ENCODE data around the gene GIGYF2.

The GIGYF2 gene

DNA sequence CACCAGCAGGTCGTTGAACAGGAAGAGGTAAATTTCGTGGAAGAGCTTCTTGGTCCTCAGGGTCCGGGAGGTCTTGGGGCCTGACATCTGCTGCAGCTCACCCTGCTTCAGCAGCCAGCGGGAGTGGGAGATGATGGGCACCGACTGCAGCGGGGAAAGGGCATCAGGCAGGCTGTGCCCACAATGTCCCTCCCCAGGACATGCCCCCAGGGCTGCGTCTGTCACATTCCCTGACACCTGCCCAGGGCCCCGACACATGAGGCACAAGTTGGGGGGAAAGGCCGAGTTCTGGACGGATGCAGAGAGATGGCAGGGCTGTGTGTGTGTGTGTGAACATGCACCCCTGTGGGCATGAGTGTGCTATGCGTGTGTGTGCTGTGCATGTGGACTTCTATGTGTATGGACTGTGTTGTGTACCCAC, 186.9 kb downstream of the GIGYF2 start:
- no peak for DNase-seq

DNA sequence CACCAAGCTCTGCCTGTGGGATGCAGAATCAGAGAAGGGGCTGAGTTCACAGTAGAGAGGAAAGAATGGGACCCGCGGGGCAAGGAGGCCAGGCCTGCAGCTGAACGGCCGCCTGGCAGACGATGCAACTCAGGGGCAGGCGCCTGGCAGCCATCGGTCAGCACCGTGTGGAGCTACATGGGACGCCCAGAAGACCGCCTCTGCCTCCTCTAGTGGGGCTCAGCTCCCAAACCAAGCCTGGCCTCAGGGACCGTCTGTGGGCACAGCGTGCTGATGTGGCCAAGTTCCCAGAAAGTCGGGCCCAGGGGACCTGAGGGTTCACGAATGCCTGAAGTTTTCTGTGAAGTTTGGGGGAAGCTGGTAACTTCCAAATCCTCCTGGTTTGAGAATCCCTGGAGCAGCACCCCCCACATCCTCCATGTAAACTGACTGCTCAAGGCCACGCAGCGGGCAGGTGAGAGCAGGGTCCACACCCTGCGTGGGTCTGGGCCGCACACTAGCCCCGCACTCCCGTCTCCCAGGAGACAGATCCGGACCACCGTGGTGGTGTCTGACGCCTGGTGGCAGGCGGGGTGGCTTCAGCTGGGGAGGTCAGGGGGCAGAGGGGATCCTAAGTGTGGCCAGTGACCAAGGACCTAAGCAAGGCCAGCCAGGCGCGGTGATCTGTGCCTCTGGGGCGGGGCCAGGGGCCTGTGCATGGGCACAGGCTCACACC, 187.6 kb downstream of the GIGYF2 start:
- DNase-seq: no peak

DNA sequence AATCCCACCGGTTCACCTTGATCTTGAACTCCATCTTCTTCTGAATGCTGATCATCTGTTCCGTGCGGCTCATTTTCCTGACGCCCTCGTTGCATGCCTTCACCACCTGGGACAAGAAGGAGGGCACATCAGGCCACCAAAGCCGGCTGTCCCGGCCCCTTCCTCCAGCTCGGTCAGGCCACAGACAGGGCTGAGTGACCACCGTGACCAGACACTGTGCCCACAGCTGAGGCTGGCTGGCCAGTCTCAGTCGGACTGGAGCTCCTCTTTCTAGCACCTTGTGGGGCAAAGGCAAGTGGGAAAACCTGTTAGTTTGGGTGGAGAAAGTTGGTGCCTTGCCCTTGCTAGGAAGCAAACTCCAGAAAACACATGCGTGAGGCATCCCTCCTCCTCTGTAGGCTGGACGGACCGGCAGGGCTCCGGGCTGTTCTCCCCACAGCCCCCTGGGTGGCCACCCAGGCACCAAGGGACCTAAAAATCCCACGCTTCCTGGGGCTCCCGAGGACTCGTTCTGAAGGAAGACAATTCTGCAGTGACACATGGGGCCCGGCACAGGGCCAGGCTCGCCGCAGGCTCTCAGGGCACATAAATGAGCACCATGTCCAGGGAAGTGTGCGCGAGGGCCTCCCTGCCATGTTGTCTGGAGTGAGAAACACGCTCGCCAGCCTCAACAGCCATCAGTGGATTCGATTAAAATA, 188.3 kb downstream of the GIGYF2 start:
- no peak for DNase-seq

DNA sequence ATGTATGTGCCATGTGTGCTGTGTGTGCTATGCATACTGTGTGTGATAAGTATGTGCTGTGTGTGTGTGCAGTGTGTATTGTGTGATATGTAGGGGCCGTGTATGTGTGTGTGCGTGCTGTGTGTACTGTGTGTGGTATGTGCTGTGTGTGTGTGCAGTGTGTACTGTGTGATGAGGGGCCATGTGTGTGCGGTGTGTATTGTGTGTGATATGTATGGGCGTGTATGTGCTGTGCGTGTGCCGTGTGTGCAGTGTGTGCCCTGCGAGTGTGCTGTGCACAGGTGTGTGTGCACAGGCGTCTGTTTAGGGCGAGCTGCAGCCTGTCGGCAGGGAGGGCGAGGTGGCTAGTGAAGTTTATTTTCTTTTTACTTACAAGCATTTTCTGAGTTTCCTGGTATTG, 189.0 kb downstream of the GIGYF2 start:
- no peak for DNase-seq

DNA sequence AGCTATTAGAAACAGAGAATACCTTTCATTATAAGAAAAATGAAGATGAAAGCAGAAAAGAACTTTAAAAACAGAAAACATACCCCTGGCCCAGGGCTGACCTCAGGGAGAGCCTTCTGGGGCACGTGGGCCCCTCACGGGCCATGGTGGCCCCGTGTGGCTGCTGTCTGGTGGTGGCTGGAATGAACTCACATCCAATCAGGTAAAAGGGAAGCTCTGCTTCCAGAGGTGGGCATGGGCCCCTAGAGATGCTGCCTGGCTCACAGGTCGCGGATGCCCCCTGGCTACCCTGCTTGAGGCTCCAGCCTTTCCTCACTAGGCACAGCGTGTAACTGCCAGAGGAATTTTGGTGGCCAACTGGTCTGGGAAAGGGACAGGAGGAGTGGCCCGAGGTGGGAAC, 189.5 kb downstream of the GIGYF2 start:
- DNase-seq: no peak

DNA sequence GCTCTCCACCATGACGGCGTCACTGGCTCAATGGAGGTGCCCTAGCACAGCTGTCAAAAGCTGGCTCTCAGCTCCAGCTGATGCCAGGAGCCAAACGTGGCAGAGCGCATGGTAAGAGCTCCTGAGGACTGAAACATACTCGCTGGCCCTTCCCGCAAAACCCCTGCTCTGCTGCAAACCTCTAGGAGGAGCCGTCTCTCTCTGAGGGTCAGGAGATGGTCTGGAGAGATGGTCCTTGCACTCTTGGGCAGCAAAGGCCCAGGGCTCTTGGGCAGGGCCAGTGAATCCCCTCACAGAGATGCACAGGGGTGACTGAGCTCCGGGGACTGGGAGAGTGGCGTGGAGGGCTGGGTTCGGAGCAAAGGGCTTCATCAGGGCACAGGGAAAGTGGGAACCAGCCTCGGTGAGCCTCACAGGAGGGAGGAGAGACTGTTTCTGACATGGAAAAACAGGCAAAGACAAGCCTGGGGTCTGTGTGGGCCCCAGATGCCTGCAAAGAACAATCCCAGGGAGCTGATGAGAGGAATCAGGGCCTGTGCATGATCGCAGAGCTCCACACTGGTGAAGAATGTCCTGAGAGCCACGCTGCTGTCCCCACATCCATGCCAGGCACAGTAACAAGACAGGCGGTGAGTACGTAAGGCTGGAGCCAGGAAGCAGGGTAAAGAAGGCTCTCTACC, 190.2 kb downstream of the GIGYF2 start:
- no peak for DNase-seq

DNA sequence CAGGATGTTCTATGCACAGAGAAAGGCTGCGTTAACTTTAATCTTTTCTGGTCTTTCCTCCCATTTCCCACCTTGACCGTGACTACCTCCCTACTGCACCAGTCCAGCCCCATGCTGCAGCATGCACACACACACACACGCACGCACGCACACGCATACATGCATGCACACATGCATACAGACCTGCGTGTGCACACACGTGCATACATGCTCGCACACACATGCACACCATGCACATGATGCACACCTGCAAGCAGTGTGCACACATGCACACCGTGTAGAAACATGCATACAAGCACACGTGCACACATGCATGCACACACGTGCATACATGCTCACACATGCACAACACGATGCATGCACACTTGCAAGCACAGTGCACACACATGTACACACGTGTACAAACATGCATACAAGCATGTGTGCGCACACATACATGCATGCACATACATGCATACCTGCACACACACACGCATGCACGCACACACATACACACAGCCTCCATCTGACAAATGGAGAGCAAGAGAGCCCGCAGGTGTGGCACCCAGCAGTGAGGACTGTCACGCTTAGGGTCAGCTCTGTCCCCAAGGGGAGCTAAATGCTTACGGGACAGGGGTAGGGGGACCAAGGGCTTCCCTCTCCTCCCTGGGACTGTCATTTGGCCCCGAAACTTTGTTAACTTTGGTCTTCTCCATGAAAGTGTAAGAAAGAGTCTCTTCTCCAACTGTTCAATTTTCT, 191.1 kb downstream of the GIGYF2 start:
- DNase-seq: no peak

DNA sequence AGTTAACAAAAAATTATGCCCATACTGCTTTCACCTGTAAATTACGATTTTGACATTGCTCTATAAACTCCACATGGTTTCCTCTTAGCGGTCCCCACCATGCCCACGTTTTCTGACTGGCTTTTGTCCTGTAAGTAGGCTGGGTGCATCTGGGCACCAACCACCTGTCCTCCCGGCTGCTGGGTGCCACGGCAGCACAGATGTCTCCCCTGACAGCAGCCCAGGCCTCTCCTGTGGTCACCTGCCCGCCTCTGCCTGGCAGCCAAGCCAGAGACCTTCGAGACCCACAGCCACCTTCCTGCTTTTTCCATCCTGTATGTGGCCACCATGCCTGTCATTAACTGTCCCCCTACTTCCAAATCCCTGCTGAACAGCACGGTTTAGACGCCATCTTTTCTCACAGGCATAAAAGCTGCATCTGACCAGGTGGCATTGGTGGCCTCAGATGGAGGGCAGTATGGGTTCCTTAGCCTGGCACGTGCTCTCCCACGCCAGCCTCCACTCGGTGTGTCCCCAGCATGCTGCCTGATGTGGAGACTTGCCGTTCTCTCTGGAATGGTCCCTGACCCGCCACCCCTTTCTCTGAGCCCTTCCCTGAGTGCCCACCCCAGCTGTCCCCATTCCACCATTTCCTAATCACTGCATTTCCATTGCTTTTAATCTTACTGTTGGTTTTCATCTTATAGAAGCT, 191.9 kb downstream of the GIGYF2 start:
- no peak for DNase-seq

DNA sequence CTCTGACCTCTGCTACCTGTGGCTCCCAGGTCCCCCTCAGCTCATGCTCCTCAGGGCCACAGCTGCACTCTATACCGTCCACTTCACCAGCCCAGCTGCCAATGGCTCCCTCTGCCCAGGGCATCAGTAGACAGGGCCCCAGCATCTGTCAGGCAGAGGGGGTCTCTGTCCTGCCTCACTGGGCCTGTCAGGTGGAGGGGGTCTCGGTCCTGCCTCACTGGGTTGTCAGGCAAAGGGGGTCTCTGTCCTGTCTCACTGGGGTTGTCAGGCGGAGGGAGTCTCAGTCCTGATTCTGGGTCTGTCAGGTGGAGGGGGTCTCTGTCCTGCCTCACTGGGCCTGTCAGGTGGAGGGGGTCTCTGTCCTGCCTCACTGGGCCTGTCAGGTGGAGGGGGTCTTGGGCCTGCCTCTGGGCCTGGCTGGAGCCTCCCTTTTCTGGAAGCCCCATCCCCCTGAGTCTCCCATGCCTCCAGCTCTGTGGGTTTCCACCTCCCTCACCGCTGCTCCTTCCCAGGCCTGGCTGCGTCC, 192.8 kb downstream of the GIGYF2 start:
- no peak for DNase-seq

DNA sequence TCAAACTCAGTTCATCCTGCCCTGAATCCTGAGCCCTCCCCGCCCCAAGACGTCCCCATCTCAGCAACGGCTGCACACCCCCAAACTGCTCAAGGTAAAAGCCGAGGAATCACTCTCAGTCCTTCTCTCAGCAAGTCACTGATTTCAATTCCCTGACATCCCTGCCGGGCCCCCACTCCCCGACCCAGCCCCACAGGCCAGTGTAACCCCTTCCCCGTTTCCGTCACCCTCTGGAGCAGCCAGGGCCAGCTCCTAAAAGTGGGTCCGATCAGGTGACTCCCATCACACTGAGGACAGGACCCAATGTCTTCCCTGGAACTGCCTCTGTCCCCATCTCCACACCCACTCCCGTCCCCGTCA, 193.4 kb downstream of the GIGYF2 start:
- DNase-seq: no peak

DNA sequence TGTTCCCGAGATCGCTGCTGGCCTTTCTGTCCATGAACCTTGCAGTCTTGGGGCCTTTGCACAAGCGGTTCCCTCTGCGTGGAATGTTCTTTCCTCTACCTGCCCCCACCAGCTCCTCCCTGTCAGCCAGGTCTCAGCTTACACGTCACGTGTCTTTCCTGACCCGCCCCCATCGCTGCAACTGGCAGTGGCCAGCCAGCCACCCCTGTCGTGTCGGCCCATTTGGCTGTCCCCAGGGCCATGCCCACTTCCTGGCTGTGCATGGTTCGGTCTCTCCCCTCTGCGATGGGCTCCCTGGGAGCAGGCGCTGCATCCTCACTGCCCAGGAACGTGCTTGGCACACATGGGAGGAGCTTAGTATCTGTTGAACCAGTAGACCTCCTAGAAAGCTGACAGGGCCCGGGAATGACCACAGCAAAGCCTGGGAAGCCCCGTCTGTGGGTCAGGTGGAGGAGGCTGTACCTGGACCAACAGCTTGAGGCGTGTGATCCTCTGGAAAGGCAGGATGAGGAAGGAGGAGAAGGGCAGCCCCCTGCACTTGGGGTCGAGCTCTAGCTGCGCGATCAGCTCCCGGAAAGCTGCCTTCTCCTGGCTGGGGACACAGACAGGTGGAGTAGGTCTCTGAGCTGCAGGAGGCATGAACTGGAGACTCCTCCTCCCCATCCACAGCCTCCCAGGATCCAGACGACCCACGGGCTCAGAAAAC, 193.9 kb downstream of the GIGYF2 start:
- no peak for DNase-seq

DNA sequence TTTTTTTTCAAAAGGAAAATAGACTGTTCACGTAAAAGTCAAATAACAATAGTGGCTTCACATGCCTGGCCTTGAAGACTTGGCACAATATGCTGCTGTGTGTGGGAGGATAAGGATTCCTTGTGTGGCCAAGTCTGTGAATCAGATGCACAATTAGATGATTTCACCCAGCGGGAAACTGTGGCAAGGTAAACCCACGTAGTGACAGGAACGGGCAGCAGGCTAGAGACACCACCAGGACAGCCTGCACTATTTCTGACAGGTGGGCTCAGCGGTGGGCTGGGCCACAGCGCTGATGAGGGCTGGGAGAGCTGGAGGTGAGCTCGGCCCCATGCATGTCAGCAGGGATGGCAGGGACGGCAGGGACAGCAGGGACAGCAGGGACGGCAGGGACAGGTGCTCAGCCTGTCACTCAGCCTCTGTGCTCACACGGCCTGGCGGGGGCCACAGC, 194.5 kb downstream of the GIGYF2 start:
- DNase-seq: no peak

DNA sequence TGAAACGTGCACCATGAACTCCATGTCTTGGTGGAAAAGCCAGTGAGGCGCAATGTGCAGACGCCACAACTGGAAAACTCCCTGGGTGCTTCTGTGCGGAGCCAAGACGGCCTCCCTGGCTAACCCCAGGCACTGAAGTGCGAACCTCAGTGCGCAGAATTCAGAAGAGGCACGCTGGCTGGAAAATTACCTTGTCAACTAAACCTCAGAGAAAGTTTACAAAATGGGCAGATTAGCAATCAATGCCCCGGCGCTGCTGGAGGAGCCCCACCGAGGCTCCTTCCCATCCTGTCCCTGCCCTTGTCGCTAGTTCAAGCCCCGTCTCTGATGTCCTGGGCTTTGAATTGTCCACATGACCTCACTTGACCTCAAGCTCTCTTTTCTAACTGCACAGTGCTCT, 195.1 kb downstream of the GIGYF2 start:
- DNase-seq: no peak

DNA sequence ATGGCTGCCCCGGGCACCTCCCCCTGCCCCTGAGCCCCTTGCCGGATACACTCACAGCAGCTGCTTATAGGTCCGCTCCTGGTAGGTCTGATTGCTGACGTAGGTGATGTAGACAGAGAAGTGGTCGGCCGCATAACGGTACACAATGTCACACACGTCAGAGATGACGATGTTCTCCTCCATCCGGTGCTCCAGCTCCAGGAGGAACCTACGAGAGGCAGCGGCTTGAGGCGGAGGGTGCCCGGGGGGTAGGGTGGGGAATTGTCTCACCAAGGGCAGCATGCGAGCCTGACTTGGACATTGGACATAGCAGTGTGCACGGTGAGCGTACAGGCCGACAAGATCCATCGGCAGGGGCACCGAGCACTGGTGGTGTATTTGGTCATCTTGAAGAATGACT, 195.7 kb downstream of the GIGYF2 start:
- DNase-seq: no peak

DNA sequence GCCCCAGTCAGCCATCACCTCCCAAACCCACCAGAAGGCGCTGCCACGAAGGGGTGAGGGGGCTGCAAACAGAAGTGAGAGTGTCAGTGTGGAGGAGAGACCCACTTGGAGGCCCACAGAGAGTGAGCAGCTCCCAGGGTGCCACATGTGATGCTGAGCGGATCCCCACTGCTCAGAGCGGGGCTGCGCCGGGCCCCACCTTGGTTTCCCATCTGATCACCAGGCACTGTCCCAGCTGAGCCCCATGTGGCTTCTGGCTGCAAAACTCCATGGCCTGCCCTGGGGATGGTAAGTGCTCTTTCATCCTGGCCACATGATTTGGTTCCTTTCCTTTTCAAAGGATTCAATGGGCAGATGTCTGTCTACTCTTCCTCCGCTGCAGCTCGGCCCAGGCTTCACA, 196.7 kb downstream of the GIGYF2 start:
- DNase-seq: no peak

DNA sequence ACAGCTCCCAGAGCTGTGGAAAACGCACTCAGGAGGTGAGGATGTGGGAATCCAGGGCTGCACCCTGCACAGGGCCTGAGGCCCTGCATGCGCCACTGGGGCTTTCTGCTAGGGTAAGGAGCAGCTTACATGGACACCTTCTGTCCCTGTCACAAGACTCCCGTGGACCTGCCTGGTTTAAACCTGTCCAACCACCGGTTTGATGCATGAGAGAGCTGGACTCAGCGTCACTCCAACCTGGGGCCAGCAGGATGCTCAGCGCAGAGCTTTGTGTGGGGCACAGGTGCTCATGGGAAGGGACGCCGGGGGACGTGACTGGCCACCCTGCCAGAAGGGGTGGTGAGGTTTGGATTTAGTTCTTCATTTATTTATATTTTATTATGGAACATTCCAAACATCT, 197.1 kb downstream of the GIGYF2 start:
- no peak for DNase-seq

DNA sequence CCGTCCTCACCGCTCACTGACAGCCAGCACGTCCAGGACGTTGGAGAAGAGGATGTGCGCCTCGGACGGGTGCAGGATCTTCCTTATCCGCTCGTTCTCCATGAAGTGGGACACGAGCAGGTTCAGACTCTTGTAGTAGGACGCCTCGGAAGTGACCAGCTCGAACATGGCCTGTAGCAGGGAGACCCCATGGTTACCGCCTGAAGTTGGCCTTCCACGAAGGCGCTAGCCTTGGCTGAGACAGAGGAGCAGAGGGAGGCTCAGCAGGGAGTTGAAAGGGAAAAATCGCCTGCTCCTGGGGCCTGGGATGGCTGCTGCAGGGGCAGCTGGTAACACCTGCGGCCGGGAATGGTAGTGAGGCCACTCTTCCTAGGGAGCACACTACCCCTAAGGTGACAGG, 197.6 kb downstream of the GIGYF2 start:
- no peak for DNase-seq

DNA sequence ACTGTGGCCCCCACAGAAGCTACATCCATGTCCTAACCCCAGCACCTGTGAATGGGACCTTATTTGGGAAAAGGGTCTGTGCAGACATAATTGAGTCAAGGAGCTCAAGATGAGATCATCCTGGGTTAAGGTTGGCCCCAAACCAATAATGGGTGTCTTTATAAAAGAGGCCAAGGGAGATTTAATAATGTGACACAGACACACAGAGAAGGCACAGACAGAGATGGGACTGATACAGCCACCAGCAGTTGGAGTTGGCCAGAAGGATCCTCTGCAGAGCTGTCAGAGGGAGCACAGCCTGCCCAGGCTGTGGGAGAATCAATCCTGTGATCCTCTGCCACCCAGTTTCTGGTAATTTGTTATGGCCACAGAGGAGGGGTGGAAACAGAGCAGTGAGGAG, 199.0 kb downstream of the GIGYF2 start:
- DNase-seq: no peak

DNA sequence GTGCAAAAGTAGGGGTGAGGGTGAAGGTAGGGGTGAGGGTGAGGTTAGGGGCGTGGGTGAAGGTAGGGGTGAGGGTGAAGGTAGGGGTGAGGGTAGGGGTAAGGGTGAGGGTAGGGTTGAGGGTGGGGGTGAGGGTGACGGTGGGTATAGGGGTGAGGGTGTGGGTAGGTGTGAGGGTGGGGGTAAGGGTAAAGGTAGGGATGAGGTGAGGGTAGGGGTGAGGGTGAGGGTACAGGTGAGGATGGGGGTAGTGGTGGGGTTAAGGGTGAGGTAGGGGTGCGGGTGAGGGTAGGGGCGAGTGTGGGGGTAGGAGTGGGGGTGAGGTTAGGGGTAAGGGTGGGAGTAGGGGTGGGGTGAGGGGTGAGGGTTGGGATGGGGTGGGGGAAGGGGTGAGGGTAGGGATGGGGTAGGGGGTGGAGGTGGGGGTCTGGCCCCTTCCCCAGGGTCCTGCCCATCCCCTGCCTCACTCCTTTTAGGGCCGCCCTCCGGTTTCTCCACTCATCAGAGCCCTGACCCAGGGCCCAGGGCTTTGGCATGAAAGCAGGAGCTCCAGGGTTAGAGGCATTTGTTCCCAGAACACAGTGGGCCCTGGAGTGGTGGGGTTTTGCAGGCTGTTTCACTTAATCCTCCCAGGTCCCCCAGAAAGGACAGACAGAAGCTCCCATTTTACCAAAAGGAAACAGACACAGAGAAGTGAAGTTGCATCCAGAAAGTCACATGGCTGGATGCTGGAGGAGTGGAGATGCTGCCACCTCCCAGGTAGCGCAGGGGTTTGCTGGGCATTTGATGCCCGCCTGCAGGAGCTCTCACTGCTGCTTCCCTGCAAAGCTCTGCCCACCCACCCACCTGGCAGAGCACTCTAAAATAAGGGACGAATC, 199.8 kb downstream of the GIGYF2 start:
- DNase-seq: no peak

DNA sequence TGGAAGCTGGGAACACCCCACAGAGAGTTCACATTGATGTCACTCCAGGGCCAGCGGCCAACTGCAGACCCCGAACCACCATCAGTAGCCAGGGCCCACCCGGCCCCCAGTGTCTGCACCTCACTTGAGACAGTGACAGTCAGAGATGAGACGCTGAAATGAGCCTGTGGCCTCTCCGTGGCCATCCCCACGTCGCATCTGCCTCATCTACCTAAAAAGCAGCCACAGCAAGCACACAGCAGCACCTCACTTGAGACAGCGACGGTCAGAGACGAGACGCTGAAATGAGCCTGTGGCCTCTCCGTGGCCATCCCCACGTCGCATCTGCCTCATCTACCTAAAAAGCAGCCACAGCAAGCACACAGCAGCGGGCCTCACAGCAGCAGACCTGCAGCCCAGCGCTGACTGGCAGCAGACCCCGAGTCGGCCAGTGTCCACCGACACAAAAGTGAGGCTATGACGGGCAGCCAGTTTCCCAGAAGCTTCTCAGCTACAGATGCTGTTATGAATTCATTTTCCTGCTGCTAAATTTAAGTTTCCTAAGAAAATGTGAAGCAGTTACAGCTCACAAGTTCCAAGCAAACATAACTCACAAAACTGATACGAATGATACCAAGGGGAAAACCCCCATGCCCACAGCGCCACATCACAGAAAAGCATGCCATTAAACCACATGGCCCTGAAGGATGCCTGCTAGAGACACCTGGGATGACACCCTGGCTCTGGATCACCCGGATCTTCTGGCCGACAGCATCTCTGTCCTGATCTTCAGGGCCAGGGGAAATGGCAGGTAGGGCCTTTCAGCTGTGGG, 200.7 kb downstream of the GIGYF2 start:
- no peak for DNase-seq

Data from CD4-positive, alpha-beta T cell treated with Interferon alpha-2 for 1 hour (primary cell).